ENCODE measurements around the gene PTPDC1. TPM values are rescaled to one million over a fixed set of nuclear protein-coding genes. Genes with fewer than 3 reads are reported as not detected.
A peak's percentile ranks its signal among the peaks of the same experiment; 100 is the strongest.
"Not testable (repeated sequence)": the region's sequence is repeated elsewhere in the genome, so short reads cannot be mapped to it uniquely, and the experiment has no call there.

PTPDC1 gene
- total RNA-seq, 4 donors from 2014 or later = 5.9 to 21.6 (median 14.9) TPM

- no peak overlapping the region for H3K4me3 ChIP-seq
- intact Hi-C loops (cut with DNase I; ENCODE audit: low total_unique reads) = no loop called here
- H3K27me3 ChIP-seq = no peaks in the 10 kb centered on the region
- TF ChIP-seq POLR2A (IDR thresholded peaks at IDR 0.05) (no peak), CTCF (IDR thresholded peaks at IDR 0.05) (no peak)
- no peak for DNase-seq
- H3K4me1 ChIP-seq = peaks cover 0 to 7% of the 10 kb centered on the region in 2 donors
- H3K27ac ChIP-seq = no peak overlapping the region
- no peaks in the 10 kb centered on the region for H3K9me3 ChIP-seq
- no peaks in the 10 kb centered on the region for H3K36me3 ChIP-seq
Measured at GRCh38 chr9:94086486-94087345, 2.5 kb downstream of the PTPDC1 start.

- not testable (repeated sequence) for DNase-seq, H3K27ac ChIP-seq, H3K4me3 ChIP-seq, H3K27me3 ChIP-seq, H3K4me1 ChIP-seq, H3K36me3 ChIP-seq, H3K9me3 ChIP-seq
- intact Hi-C loops (cut with DNase I; ENCODE audit: low total_unique reads) = loop anchor here (10.0 kb wide), 1 partner anchor 510 kb away; no protein-coding TSS in a partner anchor
Measured at GRCh38 chr9:94094219-94095145, 10.2 kb downstream of the PTPDC1 start.

GRCh38 chr9:94096819-94097577, 12.7 kb downstream of the PTPDC1 start:
- H3K9me3 ChIP-seq = no peaks in the 10 kb centered on the region
- H3K4me3 ChIP-seq = no peak overlapping the region
- TF ChIP-seq CTCF (IDR thresholded peaks at IDR 0.05) = no peak
- no peaks in the 10 kb centered on the region for H3K36me3 ChIP-seq
- no peak overlapping the region for H3K27ac ChIP-seq
- H3K4me1 ChIP-seq = no peaks in the 10 kb centered on the region
- H3K27me3 ChIP-seq = no peaks in the 10 kb centered on the region
- intact Hi-C loops (cut with DNase I; ENCODE audit: low total_unique reads) = loop anchor here (10.0 kb wide), 1 partner anchor 508 kb away; no protein-coding TSS in a partner anchor
- no peak for DNase-seq

- peak in 1 of 2 donors; percentile 35 for DNase-seq
Measured at GRCh38 chr9:94097788-94098414, 13.6 kb downstream of the PTPDC1 start.

More at GRCh38 chr9:94097788-94098414, 13.6 kb downstream of the PTPDC1 start:
- Histone ChIP-seq H3K27me3 (no peaks in the 10 kb centered on the region), H3K4me3 (no peak overlapping the region), H3K27ac (no peak overlapping the region), H3K9me3 (no peaks in the 10 kb centered on the region), H3K36me3 (no peaks in the 10 kb centered on the region), H3K4me1 (no peaks in the 10 kb centered on the region)
- no peak for TF ChIP-seq CTCF (IDR thresholded peaks at IDR 0.05)
- TF ChIP-seq POLR2A (IDR thresholded peaks at IDR 0.05) = no peak
- intact Hi-C loops (cut with DNase I; ENCODE audit: low total_unique reads) = loop anchor here (10.0 kb wide), 1 partner anchor 507 kb away; no protein-coding TSS in a partner anchor
